NB4 (cell line): ENCODE data around the gene IKZF4.
"Not testable (repeated sequence)": the region's sequence is repeated elsewhere in the genome, so short reads cannot be mapped to it uniquely, and the experiment has no call there.

ENCODE experiments used
- CTCF ChIP-seq: IDR thresholded peaks from one replicate; pipeline ENCODE4 v1.5.1; 2012; ENCODE audit warnings: low read depth, low read length
- MAX ChIP-seq: IDR thresholded peaks from 2 replicates; pipeline ENCODE4 v1.6.1; 2011; ENCODE audit warnings: low read depth, low read length
- MYC ChIP-seq: IDR thresholded peaks from 2 replicates; pipeline ENCODE4 v1.6.1; 2011; ENCODE audit warnings: low read depth, low read length
- POLR2A ChIP-seq: IDR thresholded peaks from 2 replicates; pipeline ENCODE4 v1.6.1; 2011; ENCODE audit warnings: mild to moderate bottlenecking; ENCODE audit not compliant: insufficient read length; ENCODE audit errors: extremely low read depth

- not testable (repeated sequence) for TF ChIP-seq CTCF, POLR2A, MYC, MAX
These were observed 39.0 kb upstream of the IKZF4 start for GRCh38 chr12:55981882-55982281.
